Small intestine (tissue), 7 donors: Measurements from ENCODE around the gene DHRS7. TPM values are rescaled to one million over a fixed set of nuclear protein-coding genes. Genes with fewer than 3 reads are reported as not detected.

Experiments used
- DNase-seq, 2 donors: peaks; one replicate each; pipeline versions ENCODE4 v3.0.0 to v3.0.0-alpha.2; 2013
- FAIRE-seq: peaks from 2 replicates; lab custom pipeline; 2012; peaks lifted over from hg19 to GRCh38; lab: Jason Lieb, UNC
- H3K27ac ChIP-seq, 3 donors: one replicate each; pipeline ENCODE4 v1.5.1; 2013; ENCODE audit warnings: low read length in 2 of 3, mild to moderate bottlenecking in 2 of 3, control low read depth in 1 of 3, inconsistent platforms in 1 of 3, low read depth in 1 of 3, moderate library complexity in 1 of 3
- H3K27me3 ChIP-seq, 3 donors: one replicate each; pipeline ENCODE4 v1.6.1; 2013; ENCODE audit warnings: low read length in 3 of 3, inconsistent platforms in 1 of 3; ENCODE audit not compliant: control insufficient read depth in 3 of 3, insufficient read depth in 3 of 3
- H3K36me3 ChIP-seq, 3 donors: one replicate each; pipeline ENCODE4 v1.6.1; 2013; ENCODE audit warnings: low read length in 3 of 3, inconsistent platforms in 1 of 3, low read depth in 1 of 3, mild to moderate bottlenecking in 1 of 3, moderate library complexity in 1 of 3; ENCODE audit not compliant: control insufficient read depth in 3 of 3, insufficient read depth in 2 of 3
- H3K4me1 ChIP-seq, 3 donors: one replicate each; pipeline ENCODE4 v1.6.1; 2013; ENCODE audit warnings: low read length in 2 of 3, inconsistent platforms in 1 of 3, low read depth in 1 of 3, mild to moderate bottlenecking in 1 of 3, moderate library complexity in 1 of 3; ENCODE audit not compliant: control insufficient read depth in 3 of 3, insufficient read depth in 2 of 3
- H3K4me3 ChIP-seq, 3 donors: one replicate each; pipeline ENCODE4 v1.5.1; 2013; ENCODE audit warnings: low read length in 3 of 3, control low read depth in 1 of 3, inconsistent platforms in 1 of 3, low read depth in 1 of 3, mild to moderate bottlenecking in 1 of 3, moderate library complexity in 1 of 3
- H3K9me3 ChIP-seq, 2 donors: one replicate each; pipeline ENCODE4 v1.6.1; 2013; ENCODE audit warnings: low read depth in 1 of 2, low read length in 1 of 2; ENCODE audit not compliant: control insufficient read depth in 2 of 2, insufficient read depth in 1 of 2
- WGBS, 3 donors: extraction: QIAGEN DNeasy Blood & Tissue Kit; methylation state at CpG; one replicate each; pipeline ENCODE4 v1.1.7; 2013; 5-methylcytosine and 5-hydroxymethylcytosine counted together
- polyA plus RNA-seq, 4 donors: library from polyadenylated mRNA; stranded (reverse) in 3 of 4; unstranded in 1 of 4; fragments of 200-250 nt in 3 of 4; fragments of 120-200 nt in 1 of 4; gene quantifications; one replicate each; pipeline versions ENCODE4 v1.2.1 to v1.2.3, GENCODE V29; 2013
- donor health status: healthy with polysubstance abuse.
- donor health status: control.
- donor health status: control.
- donor health status: Bipolar disorder and iron deficiency.
- donor health status: healthy.

Gene DHRS7
- polyA plus RNA-seq, 4 donors: 78.7 to 302 (median 132) TPM

GRCh38 chr14:60151715-60152114, 13.5 kb downstream of the DHRS7 start:
- Histone ChIP-seq H3K36me3 (peaks cover 6 to 30% (median 19%) of the 10 kb centered on the region in 3 donors), H3K4me3 (no peak overlapping the region), H3K9me3 (no peaks in the 10 kb centered on the region), H3K27me3 (no peaks in the 10 kb centered on the region), H3K27ac (no peak overlapping the region), H3K4me1 (peaks cover 0 to 3% (median 0%) of the 10 kb centered on the region in 3 donors)
- DNase-seq (peak; percentile 10 to 37), FAIRE-seq (no peak)
- WGBS, 3 donors: 21 to 59% (median 23%) methylated on average over 3 of the region's 3 CpGs

DNA sequence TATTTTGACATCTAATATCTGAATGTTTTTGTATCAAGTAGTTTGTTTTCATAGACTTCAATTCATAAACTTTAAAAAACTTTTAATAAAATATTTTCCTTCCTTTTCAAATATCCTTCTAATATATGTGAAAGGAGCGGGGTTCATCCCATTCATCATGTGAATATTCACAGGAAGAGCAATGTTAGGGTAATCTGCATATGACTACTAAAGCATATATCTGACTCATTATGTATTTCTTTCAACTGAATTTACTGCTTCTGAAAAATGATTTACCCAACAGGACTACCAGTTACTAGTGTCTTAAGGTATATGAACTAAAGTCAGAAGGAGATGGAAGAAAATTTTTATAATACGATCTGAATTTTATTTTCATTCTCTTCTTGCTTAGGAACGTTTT, 30.5 kb downstream of the DHRS7 start:
- WGBS, 3 donors: 92 to 97% (median 96%) methylated on average over 3 of the region's 3 CpGs
- no peaks in the 10 kb centered on the region for H3K27me3 ChIP-seq
- DNase-seq: no peak
- H3K36me3 ChIP-seq: peaks cover 0 to 4% (median 0%) of the 10 kb centered on the region in 3 donors
- FAIRE-seq: peak; percentile 67
- H3K9me3 ChIP-seq: no peaks in the 10 kb centered on the region
- no peaks in the 10 kb centered on the region for H3K4me1 ChIP-seq
- no peak overlapping the region for H3K27ac ChIP-seq
- no peak overlapping the region for H3K4me3 ChIP-seq

GRCh38 chr14:60133487-60133886, 31.7 kb downstream of the DHRS7 start:
- FAIRE-seq (no peak), DNase-seq (no peak)
- no peak overlapping the region for H3K27ac ChIP-seq
- no peak overlapping the region for H3K4me3 ChIP-seq
- no peaks in the 10 kb centered on the region for H3K9me3 ChIP-seq
- H3K27me3 ChIP-seq: no peaks in the 10 kb centered on the region
- WGBS, 3 donors: 84 to 93% (median 85%) methylated on average over 2 of the region's 2 CpGs
- H3K4me1 ChIP-seq: no peaks in the 10 kb centered on the region
- H3K36me3 ChIP-seq: peaks cover 0 to 7% (median 0%) of the 10 kb centered on the region in 3 donors

GRCh38 chr14:60125918-60126317, 39.3 kb downstream of the DHRS7 start:
- FAIRE-seq: no peak
- Histone ChIP-seq H3K36me3 (peaks cover 12 to 27% (median 21%) of the 10 kb centered on the region in 3 donors), H3K9me3 (peaks cover 0 to 3% of the 10 kb centered on the region in 2 donors), H3K4me3 (no peak overlapping the region), H3K4me1 (no peaks in the 10 kb centered on the region), H3K27me3 (no peaks in the 10 kb centered on the region), H3K27ac (no peak overlapping the region)
- DNase-seq: no peak

GRCh38 chr14:60116181-60116580, 49.0 kb downstream of the DHRS7 start:
- Histone ChIP-seq H3K4me1 (no peaks in the 10 kb centered on the region), H3K27ac (no peak overlapping the region), H3K9me3 (no peaks in the 10 kb centered on the region), H3K36me3 (peaks cover 5 to 14% (median 7%) of the 10 kb centered on the region in 3 donors), H3K27me3 (no peaks in the 10 kb centered on the region), H3K4me3 (no peak overlapping the region)
- 73 to 87% (median 86%) methylated on average over 4 of the region's 4 CpGs for whole genome bisulfite sequencing, 3 donors
- no peak for FAIRE-seq
- DNase-seq: no peak

DNA sequence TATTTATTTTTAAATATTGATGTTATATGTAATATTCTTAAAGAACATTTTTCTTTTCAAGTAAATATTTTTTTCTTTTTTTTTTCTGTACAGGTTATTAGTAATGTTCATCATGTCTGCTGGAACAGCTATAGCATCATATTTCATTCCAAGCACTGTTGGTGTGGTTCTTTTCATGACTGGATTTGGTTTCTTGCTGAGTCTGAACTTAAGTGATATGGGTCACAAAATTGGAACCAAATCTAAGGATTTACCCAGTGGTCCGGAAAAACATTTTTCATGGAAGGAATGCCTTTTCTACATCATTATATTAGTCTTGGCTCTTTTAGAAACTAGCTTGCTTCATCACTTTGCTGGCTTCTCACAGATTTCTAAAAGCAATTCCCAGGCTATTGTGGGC, 50.3 kb downstream of the DHRS7 start:
- no peak overlapping the region for H3K27ac ChIP-seq
- H3K27me3 ChIP-seq: no peaks in the 10 kb centered on the region
- no peaks in the 10 kb centered on the region for H3K9me3 ChIP-seq
- WGBS, 3 donors: 10 to 47% (median 47%) methylated on average over 1 of the region's 1 CpG
- H3K4me3 ChIP-seq: no peak overlapping the region
- no peak for FAIRE-seq
- peaks cover 6 to 9% (median 7%) of the 10 kb centered on the region in 3 donors for H3K36me3 ChIP-seq
- DNase-seq: no peak
- no peaks in the 10 kb centered on the region for H3K4me1 ChIP-seq

DNA sequence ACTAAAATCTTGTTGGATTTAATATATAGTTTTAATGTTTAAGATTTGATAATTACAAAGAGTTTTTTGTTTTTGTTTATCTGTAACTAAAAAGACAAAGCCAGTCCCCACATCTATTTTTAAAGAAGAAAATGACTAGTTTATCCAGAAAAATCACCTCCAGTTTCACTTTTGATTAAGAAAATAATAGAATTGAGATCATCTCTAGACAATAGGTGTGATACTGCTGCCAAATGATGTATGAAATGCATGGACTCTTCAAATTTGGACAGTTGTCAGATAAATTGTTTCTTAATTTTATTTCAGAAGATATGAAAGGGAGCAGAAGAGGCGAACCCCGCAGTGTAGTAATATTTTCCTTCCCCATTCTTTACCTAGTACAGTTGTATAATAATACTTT, 53.5 kb downstream of the DHRS7 start:
- Histone ChIP-seq H3K9me3 (no peaks in the 10 kb centered on the region), H3K27ac (no peak overlapping the region), H3K36me3 (peaks cover 2 to 5% (median 3%) of the 10 kb centered on the region in 3 donors), H3K27me3 (no peaks in the 10 kb centered on the region), H3K4me1 (no peaks in the 10 kb centered on the region), H3K4me3 (no peak overlapping the region)
- FAIRE-seq: peak; percentile 87
- WGBS, 3 donors: 86 to 94% (median 92%) methylated on average over 2 of the region's 2 CpGs
- DNase-seq: no peak

DNA sequence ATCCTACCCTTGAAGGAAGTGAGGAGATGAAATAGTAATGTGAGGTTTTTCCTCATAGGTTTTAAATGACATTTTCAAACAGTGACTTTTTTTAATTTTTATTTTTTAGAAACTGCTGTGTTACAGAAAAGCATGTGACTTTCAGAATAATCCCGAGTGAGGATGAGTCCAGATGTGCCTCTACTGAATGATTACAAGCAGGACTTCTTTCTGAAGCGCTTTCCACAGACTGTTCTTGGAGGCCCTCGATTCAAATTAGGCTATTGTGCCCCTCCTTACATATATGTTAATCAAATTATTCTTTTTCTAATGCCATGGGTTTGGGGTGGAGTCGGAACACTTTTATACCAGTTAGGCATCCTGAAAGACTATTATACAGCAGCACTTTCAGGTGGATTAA, 57.7 kb downstream of the DHRS7 start:
- H3K27me3 ChIP-seq: no peaks in the 10 kb centered on the region
- H3K4me3 ChIP-seq: no peak overlapping the region
- peaks cover 0 to 3% (median 2%) of the 10 kb centered on the region in 3 donors for H3K36me3 ChIP-seq
- no peaks in the 10 kb centered on the region for H3K4me1 ChIP-seq
- no peak overlapping the region for H3K27ac ChIP-seq
- WGBS, 3 donors: 79 to 89% (median 86%) methylated on average over 4 of the region's 4 CpGs
- no peaks in the 10 kb centered on the region for H3K9me3 ChIP-seq
- FAIRE-seq: no peak
- no peak for DNase-seq

DNA sequence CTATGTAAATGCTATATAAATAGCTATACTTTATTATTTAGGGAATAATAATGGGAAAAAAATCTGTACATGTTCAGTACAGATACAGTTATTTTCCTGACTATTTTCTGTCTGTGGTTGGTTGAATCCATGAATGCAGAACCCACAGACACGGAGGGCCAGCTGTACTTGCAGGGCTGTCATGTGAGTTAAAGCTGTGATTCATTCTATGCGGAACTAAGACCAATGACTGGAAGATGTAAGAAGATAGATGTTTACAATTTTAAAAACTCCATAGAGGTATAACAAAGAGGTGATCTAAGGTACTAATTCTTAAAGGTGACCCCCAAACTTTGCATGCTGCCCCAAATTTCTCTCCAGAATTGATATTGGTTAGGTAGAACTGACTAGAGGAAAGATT, 58.9 kb downstream of the DHRS7 start:
- H3K4me1 ChIP-seq: no peaks in the 10 kb centered on the region
- no peaks in the 10 kb centered on the region for H3K27me3 ChIP-seq
- H3K9me3 ChIP-seq: no peaks in the 10 kb centered on the region
- FAIRE-seq (no peak), DNase-seq (no peak)
- no peak overlapping the region for H3K4me3 ChIP-seq
- peaks cover 0 to 3% (median 2%) of the 10 kb centered on the region in 3 donors for H3K36me3 ChIP-seq
- H3K27ac ChIP-seq: no peak overlapping the region
- 58 to 81% (median 73%) methylated on average over 2 of the region's 2 CpGs for WGBS, 3 donors
